ENCODE data around the gene NBEA.

NBEA gene

GRCh38 chr13:35694031-35694430, 752.0 kb downstream of the NBEA start:
- H3K36me3 ChIP-seq (replicated peaks), result no peaks in the 10 kb centered on the region
- no peaks in the 10 kb centered on the region for H3K27me3 ChIP-seq (replicated peaks)
- no peak overlapping the region for H3K4me3 ChIP-seq (ENCODE audit: low read depth, low read length)
- in situ Hi-C loops (cut with HindIII; ENCODE audit: low pct_ligation_motif_present, low sequenced_read_pairs), result no loop called here
- no peak for TF ChIP-seq CTCF (IDR thresholded peaks at IDR 0.05; ENCODE audit: low read depth, low read length, missing control alignments)
- H3K27ac ChIP-seq, result no peak overlapping the region
- no peak for DNase-seq

GRCh38 chr13:35694549-35695447, 752.7 kb downstream of the NBEA start:
- Histone ChIP-seq H3K4me3 (ENCODE audit: low read depth, low read length) (no peak overlapping the region), H3K27ac (no peak overlapping the region), H3K36me3 (replicated peaks) (no peaks in the 10 kb centered on the region), H3K27me3 (replicated peaks) (no peaks in the 10 kb centered on the region)
- TF ChIP-seq CTCF (IDR thresholded peaks at IDR 0.05; ENCODE audit: low read depth, low read length, missing control alignments), result no peak
- DNase-seq, result no peak
- in situ Hi-C loops (cut with HindIII; ENCODE audit: low pct_ligation_motif_present, low sequenced_read_pairs), result no loop called here

GRCh38 chr13:35695448-35695770, 753.3 kb downstream of the NBEA start:
- H3K27ac ChIP-seq, result no peak overlapping the region

GRCh38 chr13:35697186-35697730, 755.2 kb downstream of the NBEA start:
- Histone ChIP-seq H3K27ac (no peak overlapping the region), H3K36me3 (replicated peaks) (no peaks in the 10 kb centered on the region), H3K4me3 (ENCODE audit: low read depth, low read length) (no peak overlapping the region), H3K27me3 (replicated peaks) (no peaks in the 10 kb centered on the region)
- DNase-seq, result no peak
- TF ChIP-seq CTCF (IDR thresholded peaks at IDR 0.05; ENCODE audit: low read depth, low read length, missing control alignments), result no peak
- in situ Hi-C loops (cut with HindIII; ENCODE audit: low pct_ligation_motif_present, low sequenced_read_pairs), result no loop called here

More at GRCh38 chr13:35695448-35695770, 753.3 kb downstream of the NBEA start:
- no peak for DNase-seq
- TF ChIP-seq CTCF (IDR thresholded peaks at IDR 0.05; ENCODE audit: low read depth, low read length, missing control alignments), result no peak
- H3K27me3 ChIP-seq (replicated peaks), result no peaks in the 10 kb centered on the region
- no peaks in the 10 kb centered on the region for H3K36me3 ChIP-seq (replicated peaks)
- in situ Hi-C loops (cut with HindIII; ENCODE audit: low pct_ligation_motif_present, low sequenced_read_pairs), result no loop called here
- H3K4me3 ChIP-seq (ENCODE audit: low read depth, low read length), result no peak overlapping the region

- no peaks in the 10 kb centered on the region for H3K27me3 ChIP-seq (replicated peaks)
- in situ Hi-C loops (cut with HindIII; ENCODE audit: low pct_ligation_motif_present, low sequenced_read_pairs), result no loop called here
- no peak overlapping the region for H3K4me3 ChIP-seq (ENCODE audit: low read depth, low read length)
- H3K36me3 ChIP-seq (replicated peaks), result no peaks in the 10 kb centered on the region
- no peak for TF ChIP-seq CTCF (IDR thresholded peaks at IDR 0.05; ENCODE audit: low read depth, low read length, missing control alignments)
- DNase-seq, result peak; percentile 51
- H3K27ac ChIP-seq, result peak overlapping the region; percentile 56
Observed at GRCh38 chr13:35698911-35699576, 757.0 kb downstream of the NBEA start.

Data from brain microvascular endothelial cell (primary cell).